CD14-positive monocyte (primary cell): ENCODE results near the gene SLC43A3. TPM values are rescaled to one million over a fixed set of nuclear protein-coding genes. Genes with fewer than 3 reads are reported as not detected.

Experiments
- DNase-seq, 3 donors: peaks; one replicate each; pipeline ENCODE4 v3.0.0-alpha.2; 2011 to 2022
- H2AFZ ChIP-seq: 2 replicates; pipeline ENCODE4 v1.6.0; 2012; ENCODE audit warnings: mild to moderate bottlenecking, low read depth, low read length, inconsistent platforms; ENCODE audit not compliant: insufficient read depth, poor library complexity, severe bottlenecking
- H3K27ac ChIP-seq, 2 donors: 1 replicate in 1 of 2; 2 replicates in 1 of 2; pipeline ENCODE4 v1.5.1; 2012 to 2013; ENCODE audit warnings: low read length in 2 of 2, control low read depth in 1 of 2, inconsistent platforms in 1 of 2, low read depth in 1 of 2, mild to moderate bottlenecking in 1 of 2
- H3K27me3 ChIP-seq, 2 donors: one replicate each; pipeline versions ENCODE4 v1.6.0 to v1.6.1; 2011 to 2013; ENCODE audit warnings: low read length in 2 of 2; ENCODE audit not compliant: control insufficient read depth in 2 of 2, insufficient read depth in 2 of 2
- H3K36me3 ChIP-seq, 2 donors: replicated peaks in 1 of 2; 1 replicate in 1 of 2; 2 replicates in 1 of 2; pipeline versions ENCODE4 v1.5.1 to v1.6.1; 2012 to 2013; ENCODE audit warnings: low read length in 2 of 2, control low read depth in 1 of 2, inconsistent platforms in 1 of 2, mild to moderate bottlenecking in 1 of 2; ENCODE audit not compliant: insufficient read depth in 2 of 2, control insufficient read depth in 1 of 2
- H3K4me1 ChIP-seq, 2 donors: 1 replicate in 1 of 2; 2 replicates in 1 of 2; pipeline versions ENCODE4 v1.5.1 to v1.6.1; 2012 to 2013; ENCODE audit warnings: low read length in 2 of 2, control low read depth in 1 of 2, inconsistent platforms in 1 of 2, mild to moderate bottlenecking in 1 of 2, moderate library complexity in 1 of 2; ENCODE audit not compliant: insufficient read depth in 2 of 2, control insufficient read depth in 1 of 2
- H3K4me2 ChIP-seq: replicated peaks from 2 replicates; pipeline ENCODE3; 2012; ENCODE audit warnings: low read length, moderate library complexity, mild to moderate bottlenecking; ENCODE audit not compliant: poor library complexity, severe bottlenecking; ENCODE audit errors: extremely low read depth
- H3K4me3 ChIP-seq, 3 experiments: fragments of 200-600 bp in 1 of 3; sonication (generic) in 1 of 3; replicated peaks in 1 of 3; 1 replicate in 2 of 3; 2 replicates in 1 of 3; pipeline ENCODE4 v1.5.1; 2011 to 2013; ENCODE audit warnings: low read length in 3 of 3, mild to moderate bottlenecking in 3 of 3, control low read depth in 2 of 3, low read depth in 2 of 3, inconsistent platforms in 1 of 3, moderate library complexity in 1 of 3
- H3K79me2 ChIP-seq: 2 replicates; pipeline ENCODE4 v1.6.0; 2012; ENCODE audit warnings: mild to moderate bottlenecking, control low read depth, inconsistent platforms, low read length, moderate library complexity; ENCODE audit not compliant: insufficient read depth
- H3K9ac ChIP-seq: 2 replicates; pipeline ENCODE4 v1.6.0; 2017; ENCODE audit warnings: low read length, mild to moderate bottlenecking; ENCODE audit not compliant: insufficient read depth, poor library complexity, severe bottlenecking
- H3K9me3 ChIP-seq, 2 donors: replicated peaks in 1 of 2; 1 replicate in 1 of 2; 2 replicates in 1 of 2; pipeline versions ENCODE4 v1.5.1 to v1.6.1; 2012 to 2013; ENCODE audit warnings: low read length in 2 of 2, control low read depth in 1 of 2; ENCODE audit not compliant: control insufficient read depth in 1 of 2, insufficient read depth in 1 of 2
- H4K20me1 ChIP-seq: 2 replicates; pipeline ENCODE4 v1.6.0; 2012; ENCODE audit warnings: mild to moderate bottlenecking, low read length, control low read depth, moderate library complexity; ENCODE audit not compliant: insufficient read depth
- H3K27ac Mint-ChIP-seq, 7 donors: one replicate each; pipeline ENCODE4 v1.8.0; 2020; ENCODE audit warnings: mild to moderate bottlenecking in 7 of 7, mixed read lengths in 7 of 7, moderate library complexity in 6 of 7, inconsistent platforms in 2 of 7
- H3K27me3 Mint-ChIP-seq, 3 donors: one replicate each; pipeline ENCODE4 v1.8.0; 2021 to 2022; ENCODE audit warnings: low read depth in 3 of 3, mild to moderate bottlenecking in 3 of 3, mixed read lengths in 3 of 3, moderate library complexity in 3 of 3, inconsistent platforms in 1 of 3
- H3K36me3 Mint-ChIP-seq, 2 donors: one replicate each; pipeline ENCODE4 v1.8.0; 2020; ENCODE audit warnings: mixed read lengths in 2 of 2, inconsistent platforms in 1 of 2, mild to moderate bottlenecking in 1 of 2
- H3K4me1 Mint-ChIP-seq: one replicate; pipeline ENCODE4 v1.8.0; 2020; ENCODE audit warnings: mild to moderate bottlenecking, mixed read lengths
- H3K4me3 Mint-ChIP-seq, 2 donors: one replicate each; pipeline ENCODE4 v1.8.0; 2020; ENCODE audit warnings: mild to moderate bottlenecking in 2 of 2, mixed read lengths in 2 of 2, moderate library complexity in 1 of 2
- H3K9me3 Mint-ChIP-seq, 7 donors: one replicate each; pipeline ENCODE4 v1.8.0; 2020 to 2022; ENCODE audit warnings: mixed read lengths in 7 of 7, mild to moderate bottlenecking in 6 of 7, moderate library complexity in 6 of 7, inconsistent platforms in 2 of 7
- WGBS: methylation state at CpG from one replicate; pipeline ENCODE4 v1.1.5; 2013; ENCODE audit warnings: missing lambda C conversion rate; ENCODE audit not compliant: insufficient coverage; 5-methylcytosine and 5-hydroxymethylcytosine counted together
- intact Hi-C, 2 donors: fragments of 100-400 bp; cut with micrococcal nuclease; formaldehyde crosslinking; loops; one replicate each; pipeline versions ENCODE4 v1.15.0 to v1.15.1; 2023
- polyA plus RNA-seq, 3 donors: library from polyadenylated mRNA; depleted of rRNA in 1 of 3; unstranded in 2 of 3; stranded (reverse) in 1 of 3; fragments of 300-500 nt in 2 of 3; fragments of >200 nt in 1 of 3; fragmentation: Illumina TruSeq in 2 of 3; gene quantifications; 1 replicate in 2 of 3; 2 replicates in 1 of 3; pipeline ENCODE4 v1.2.3, GENCODE V29; 2012 to 2021
- TF ChIP-seq, protein P1 (sequence below): fragments of 200-600 bp; IDR thresholded peaks from one replicate; pipeline ENCODE4 v1.8.0; 2022; ENCODE audit warnings: antibody characterized with exemption, mild to moderate bottlenecking

SLC43A3 gene
- polyA plus RNA-seq, 3 donors, result 82.4 to 116 (median 109) TPM

DNA sequence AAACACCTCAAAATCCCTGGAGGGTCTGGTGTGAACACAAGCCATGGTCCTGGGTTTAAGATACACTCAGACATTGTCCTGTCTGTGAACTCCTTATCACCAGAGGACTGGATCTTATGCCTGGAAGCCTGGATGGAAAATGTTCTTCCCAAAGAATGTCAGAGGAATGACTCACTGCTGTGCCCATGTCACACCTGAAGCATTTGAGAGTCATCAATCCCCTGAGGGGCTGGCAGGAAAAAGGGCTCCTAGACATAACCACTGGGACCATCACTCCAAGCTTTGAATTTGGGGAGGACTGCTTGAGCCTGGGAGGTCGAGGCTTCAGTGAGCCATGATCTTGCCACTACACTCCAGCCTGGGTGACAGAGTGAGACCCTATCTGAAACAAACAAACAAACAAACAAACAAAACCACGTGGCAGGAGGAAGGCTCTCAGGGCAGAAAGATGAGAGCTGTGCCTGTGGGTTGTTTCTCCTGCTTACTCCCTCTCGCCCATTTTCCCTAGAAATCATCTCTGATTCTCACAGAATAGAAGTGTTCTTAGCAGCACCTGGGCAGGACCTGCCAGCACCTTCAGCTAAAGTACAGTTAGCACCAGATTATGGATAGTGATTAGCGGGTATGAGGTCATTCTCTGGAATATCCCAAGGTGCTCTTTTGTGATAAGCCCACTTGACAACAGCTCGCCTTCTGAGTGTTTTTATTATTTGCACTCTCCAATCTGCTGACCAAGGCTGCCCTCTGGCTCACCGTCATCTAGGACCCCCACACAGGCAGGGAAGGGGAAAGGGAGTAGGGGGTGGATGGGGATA, 24.5 kb downstream of the SLC43A3 start:
- peaks cover 26% of the 10 kb centered on the region for H3K4me1 Mint-ChIP-seq
- Histone ChIP-seq H3K4me1 (peaks cover 23 to 25% of the 10 kb centered on the region in 2 donors), H3K9ac (no peak overlapping the region), H4K20me1 (peaks cover 20% of the 10 kb centered on the region), H3K27me3 (no peaks in the 10 kb centered on the region), H3K79me2 (no peaks in the 10 kb centered on the region), H2AFZ (no peak overlapping the region), H3K9me3 (peaks cover 0 to 9% of the 10 kb centered on the region in 2 donors), H3K36me3 (peaks cover 6 to 18% of the 10 kb centered on the region in 2 donors), H3K27ac (no peak overlapping the region), H3K4me3 (no peak overlapping the region), H3K4me2 (no peak overlapping the region)
- no peak overlapping the region for H3K4me3 Mint-ChIP-seq
- 100% methylated on average over 1 of the region's 6 CpGs for WGBS
- H3K27ac Mint-ChIP-seq, result peak overlapping the region in 3 of 7 donors; percentile 46 to 86 (median 74)
- peaks cover 4 to 17% (median 9%) of the 10 kb centered on the region in 7 donors for H3K9me3 Mint-ChIP-seq
- DNase-seq, result no peak
- peaks cover 0 to 3% (median 2%) of the 10 kb centered on the region in 3 donors for H3K27me3 Mint-ChIP-seq
- peaks cover 21 to 23% of the 10 kb centered on the region in 2 donors for H3K36me3 Mint-ChIP-seq
- intact Hi-C loops, result no loop called here
- TF ChIP-seq, protein P1, sequence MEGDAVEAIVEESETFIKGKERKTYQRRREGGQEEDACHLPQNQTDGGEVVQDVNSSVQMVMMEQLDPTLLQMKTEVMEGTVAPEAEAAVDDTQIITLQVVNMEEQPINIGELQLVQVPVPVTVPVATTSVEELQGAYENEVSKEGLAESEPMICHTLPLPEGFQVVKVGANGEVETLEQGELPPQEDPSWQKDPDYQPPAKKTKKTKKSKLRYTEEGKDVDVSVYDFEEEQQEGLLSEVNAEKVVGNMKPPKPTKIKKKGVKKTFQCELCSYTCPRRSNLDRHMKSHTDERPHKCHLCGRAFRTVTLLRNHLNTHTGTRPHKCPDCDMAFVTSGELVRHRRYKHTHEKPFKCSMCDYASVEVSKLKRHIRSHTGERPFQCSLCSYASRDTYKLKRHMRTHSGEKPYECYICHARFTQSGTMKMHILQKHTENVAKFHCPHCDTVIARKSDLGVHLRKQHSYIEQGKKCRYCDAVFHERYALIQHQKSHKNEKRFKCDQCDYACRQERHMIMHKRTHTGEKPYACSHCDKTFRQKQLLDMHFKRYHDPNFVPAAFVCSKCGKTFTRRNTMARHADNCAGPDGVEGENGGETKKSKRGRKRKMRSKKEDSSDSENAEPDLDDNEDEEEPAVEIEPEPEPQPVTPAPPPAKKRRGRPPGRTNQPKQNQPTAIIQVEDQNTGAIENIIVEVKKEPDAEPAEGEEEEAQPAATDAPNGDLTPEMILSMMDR, result no peak

DNA sequence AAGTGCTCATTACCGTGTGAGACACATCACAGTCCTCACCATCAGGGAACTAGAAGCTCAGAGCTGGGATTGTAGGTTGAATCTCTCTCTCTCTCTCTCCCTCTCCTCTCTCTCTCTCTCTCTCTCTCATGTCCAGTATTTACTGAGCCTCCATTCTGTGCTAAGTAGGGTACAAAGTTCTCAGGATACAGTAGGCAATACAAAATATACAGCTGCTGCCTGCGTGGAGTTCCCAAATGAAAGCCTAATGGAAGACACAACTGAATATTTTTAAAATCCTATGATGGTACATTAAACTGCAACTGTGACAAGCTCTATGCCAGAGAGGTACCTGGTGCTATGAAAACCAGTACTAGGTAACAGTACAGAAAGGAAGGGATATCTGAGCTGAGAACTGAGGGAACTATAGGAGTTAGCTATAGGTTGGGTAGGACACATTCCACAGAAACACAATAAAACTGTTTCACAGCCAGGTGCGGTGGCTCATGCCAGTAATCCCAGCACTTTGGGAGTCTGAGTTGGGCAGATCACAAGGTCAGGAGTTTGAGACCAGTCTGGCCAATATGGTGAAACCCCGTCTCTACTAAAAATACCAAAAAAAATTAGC, 26.8 kb downstream of the SLC43A3 start:
- H3K9me3 ChIP-seq, result peaks cover 0 to 9% of the 10 kb centered on the region in 2 donors
- H3K27ac ChIP-seq, result no peak overlapping the region
- Mint-ChIP-seq H3K9me3 (peaks cover 4 to 14% (median 9%) of the 10 kb centered on the region in 7 donors), H3K36me3 (peaks cover 3 to 5% of the 10 kb centered on the region in 2 donors), H3K27ac (no peak overlapping the region), H3K27me3 (no peaks in the 10 kb centered on the region), H3K4me1 (peaks cover 6% of the 10 kb centered on the region), H3K4me3 (no peak overlapping the region)
- H3K79me2 ChIP-seq, result no peaks in the 10 kb centered on the region
- no peak overlapping the region for H3K4me3 ChIP-seq
- intact Hi-C loops, result no loop called here
- H3K4me1 ChIP-seq, result peaks cover 14 to 15% of the 10 kb centered on the region in 2 donors
- WGBS, result no CpG with 5 or more reads among the region's 4 CpGs
- TF ChIP-seq, protein P1, result no peak
- no peak for DNase-seq
- no peak overlapping the region for H3K9ac ChIP-seq
- H3K36me3 ChIP-seq, result peaks cover 0 to 2% of the 10 kb centered on the region in 2 donors
- H4K20me1 ChIP-seq, result no peaks in the 10 kb centered on the region
- no peaks in the 10 kb centered on the region for H3K27me3 ChIP-seq
- no peak overlapping the region for H3K4me2 ChIP-seq
- no peak overlapping the region for H2AFZ ChIP-seq
